HG03280 (cell line): Measurements from ENCODE around the gene VWA5B1.

Experiments
- ATAC-seq: cut with Tn5 transposase; IDR thresholded peaks from one replicate; pipeline ENCODE4 v1.9.1; 2021; ENCODE audit warnings: mild to moderate bottlenecking, moderate library complexity; ENCODE audit not compliant: unreplicated experiment

The VWA5B1 gene

GRCh38 chr1:20366056-20366462, 75.4 kb downstream of the VWA5B1 start:
- ATAC-seq = no peak

- ATAC-seq = no peak
Observed at GRCh38 chr1:20366463-20367115, 75.9 kb downstream of the VWA5B1 start.

GRCh38 chr1:20367116-20367585, 76.5 kb downstream of the VWA5B1 start:
- ATAC-seq = no peak

GRCh38 chr1:20367626-20368025, 77.0 kb downstream of the VWA5B1 start:
- no peak for ATAC-seq

- ATAC-seq = no peak
Observed at GRCh38 chr1:20368866-20369470, 78.3 kb downstream of the VWA5B1 start.

- no peak for ATAC-seq
Observed at GRCh38 chr1:20370698-20371097, 80.0 kb downstream of the VWA5B1 start.

GRCh38 chr1:20371411-20371810, 80.7 kb downstream of the VWA5B1 start:
- ATAC-seq = no peak

GRCh38 chr1:20371883-20372282, 81.2 kb downstream of the VWA5B1 start:
- no peak for ATAC-seq

GRCh38 chr1:20372676-20373075, 82.0 kb downstream of the VWA5B1 start:
- ATAC-seq = no peak

GRCh38 chr1:20373286-20373685, 82.6 kb downstream of the VWA5B1 start:
- no peak for ATAC-seq

- no peak for ATAC-seq
Observed at GRCh38 chr1:20373764-20374163, 83.1 kb downstream of the VWA5B1 start.

GRCh38 chr1:20375563-20375962, 84.9 kb downstream of the VWA5B1 start:
- no peak for ATAC-seq

GRCh38 chr1:20376171-20376570, 85.5 kb downstream of the VWA5B1 start:
- ATAC-seq = no peak

- no peak for ATAC-seq
Observed at GRCh38 chr1:20376880-20377494, 86.3 kb downstream of the VWA5B1 start.

GRCh38 chr1:20377516-20378270, 87.0 kb downstream of the VWA5B1 start:
- ATAC-seq = no peak

GRCh38 chr1:20379075-20379474, 88.4 kb downstream of the VWA5B1 start:
- no peak for ATAC-seq

- ATAC-seq = no peak
Observed at GRCh38 chr1:20380175-20380574, 89.5 kb downstream of the VWA5B1 start.

- no peak for ATAC-seq
Observed at GRCh38 chr1:20380616-20381035, 90.0 kb downstream of the VWA5B1 start.

GRCh38 chr1:20381045-20381641, 90.5 kb downstream of the VWA5B1 start:
- ATAC-seq = no peak

GRCh38 chr1:20381961-20382360, 91.3 kb downstream of the VWA5B1 start:
- no peak for ATAC-seq

- ATAC-seq = no peak
Observed at GRCh38 chr1:20382711-20383110, 92.0 kb downstream of the VWA5B1 start.
